T-cell (primary cell): Measurements from ENCODE around the gene SUN5. TPM values are rescaled to one million over a fixed set of nuclear protein-coding genes. Genes with fewer than 3 reads are reported as not detected.

Experiments used
- ATAC-seq, 4 experiments: fragments of 200-7000 bp in 3 of 4; fragments of 150-1000 bp in 1 of 4; cut with Tn5 transposase; replicated peaks in 1 of 4; 1 replicate in 3 of 4; 2 replicates in 1 of 4; pipeline ENCODE4 v1.10.0; 2021; ENCODE audit warnings: moderate library complexity in 3 of 4, mild to moderate bottlenecking in 2 of 4, moderate number of reproducible peaks in 1 of 4
- CTCF ChIA-PET, 2 donors: fragments of 300-600 bp; sonication (Branson Sonifier 250); formaldehyde crosslinking; loops; one replicate each; lab custom pipeline; 2022; ENCODE audit warnings: antibody characterized with exemption in 2 of 2; lab: Charles Lee
- POLR2A ChIA-PET, 2 donors: fragments of 300-600 bp; sonication (Branson Sonifier 250); formaldehyde crosslinking; loops; one replicate each; lab custom pipeline; 2022; ENCODE audit warnings: antibody characterized with exemption in 2 of 2; lab: Charles Lee
- DNase-seq, 35 experiments: peaks; one replicate each; pipeline versions ENCODE4 v3.0.0 to v3.0.0-alpha.2; 2013 to 2023
- H3K27ac ChIP-seq: one replicate; pipeline ENCODE4 v1.5.1; 2013; ENCODE audit warnings: low read length
- H3K27me3 ChIP-seq, 2 experiments: replicated peaks in 1 of 2; 1 replicate in 1 of 2; 2 replicates in 1 of 2; pipeline versions ENCODE4 v1.6.1 to v1.7.0; 2013; ENCODE audit warnings: low read length in 1 of 2, mixed read lengths in 1 of 2; ENCODE audit not compliant: control insufficient read depth in 2 of 2, insufficient read depth in 2 of 2; ENCODE audit errors: extremely low read depth in 1 of 2
- H3K36me3 ChIP-seq, 2 donors: 1 replicate in 1 of 2; 2 replicates in 1 of 2; pipeline versions ENCODE4 v1.6.1 to v1.7.0; 2013; ENCODE audit warnings: low read length in 1 of 2; ENCODE audit not compliant: control insufficient read depth in 2 of 2, insufficient read depth in 1 of 2; ENCODE audit errors: extremely low read depth in 1 of 2
- H3K4me1 ChIP-seq, 2 experiments: 1 replicate in 1 of 2; 2 replicates in 1 of 2; pipeline versions ENCODE4 v1.6.1 to v1.7.0; 2013; ENCODE audit warnings: low read length in 2 of 2, mixed read lengths in 1 of 2; ENCODE audit not compliant: insufficient read depth in 2 of 2, control insufficient read depth in 1 of 2; ENCODE audit errors: extremely low read depth in 1 of 2
- H3K4me3 ChIP-seq, 2 donors: 1 replicate in 1 of 2; 2 replicates in 1 of 2; pipeline versions ENCODE4 v1.5.1 to v1.7.0; 2013; ENCODE audit warnings: mild to moderate bottlenecking in 2 of 2, low read length in 1 of 2, moderate library complexity in 1 of 2; ENCODE audit not compliant: control insufficient read depth in 1 of 2; ENCODE audit errors: extremely low read depth in 1 of 2
- H3K9me3 ChIP-seq: 2 replicates; pipeline ENCODE4 v1.7.0; 2013
- H3K27ac Mint-ChIP-seq, 2 donors: one replicate each; pipeline ENCODE4 v1.8.0; 2020 to 2021; ENCODE audit warnings: mild to moderate bottlenecking in 2 of 2, mixed read lengths in 2 of 2
- H3K27me3 Mint-ChIP-seq, 2 donors: one replicate each; pipeline ENCODE4 v1.8.0; 2021 to 2022; ENCODE audit warnings: mixed read lengths in 2 of 2
- H3K36me3 Mint-ChIP-seq: one replicate; pipeline ENCODE4 v1.8.0; 2021; ENCODE audit warnings: mixed read lengths
- H3K4me1 Mint-ChIP-seq, 3 donors: one replicate each; pipeline ENCODE4 v1.8.0; 2020 to 2022; ENCODE audit warnings: mixed read lengths in 3 of 3, mild to moderate bottlenecking in 1 of 3
- H3K4me3 Mint-ChIP-seq, 3 donors: one replicate each; pipeline ENCODE4 v1.8.0; 2020 to 2022; ENCODE audit warnings: mild to moderate bottlenecking in 3 of 3, mixed read lengths in 3 of 3, moderate library complexity in 3 of 3
- H3K9me3 Mint-ChIP-seq, 3 donors: one replicate each; pipeline ENCODE4 v1.8.0; 2020 to 2022; ENCODE audit warnings: mixed read lengths in 3 of 3
- WGBS: methylation state at CpG from one replicate; pipeline ENCODE4 v1.1.5; 2013; ENCODE audit warnings: missing lambda C conversion rate; ENCODE audit not compliant: insufficient coverage; 5-methylcytosine and 5-hydroxymethylcytosine counted together
- total RNA-seq, 35 experiments: library from RNA in 6 of 35; stranded (reverse) in 6 of 35; fragments of 120-200 nt in 1 of 35; gene quantifications; one replicate each; pipeline versions ENCODE4 v1.2.1 to v1.2.4 and lab custom pipeline; 2013 to 2026

The SUN5 gene
- total RNA-seq, 5 donors from 2014 or later (not counting 1 experiment from before 2014, with no cell fraction given) = not detected

DNA sequence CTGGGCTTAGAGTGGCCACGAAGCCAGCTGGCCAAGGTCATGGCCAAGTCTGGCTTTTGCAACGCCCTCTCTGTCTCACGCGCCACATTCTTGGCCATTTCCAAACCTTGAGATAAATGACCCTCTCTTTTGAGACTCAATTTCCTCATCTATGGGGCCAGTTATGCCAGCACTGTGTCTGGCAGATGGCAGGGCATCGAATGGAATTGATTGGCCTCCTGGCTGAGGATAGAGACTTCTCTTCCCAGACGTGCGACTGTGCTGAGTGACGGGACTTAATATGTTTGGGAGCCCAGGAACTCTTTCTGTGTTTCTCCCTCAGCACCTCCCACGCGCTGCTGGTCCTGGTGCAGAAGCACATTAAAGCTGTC lies 10.9 kb upstream of the SUN5 start:
- POLR2A ChIA-PET = interaction anchor here in 1 of 2 donors (0.7 kb wide), 1 partner anchor 611 kb away, joined by 3 read pairs; no protein-coding TSS in a partner anchor
- peak overlapping the region in 1 of 2 donors; percentile 39 for H3K27ac Mint-ChIP-seq
- Histone ChIP-seq H3K27ac (no peak overlapping the region), H3K27me3 (peaks cover 0 to 8% of the 10 kb centered on the region in 2 experiments), H3K36me3 (no peaks in the 10 kb centered on the region), H3K4me3 (no peak overlapping the region), H3K4me1 (peaks cover 0 to 7% of the 10 kb centered on the region in 2 experiments), H3K9me3 (no peaks in the 10 kb centered on the region)
- no peaks in the 10 kb centered on the region for H3K27me3 Mint-ChIP-seq
- WGBS = 93% methylated on average over 8 of the region's 10 CpGs
- H3K9me3 Mint-ChIP-seq = no peaks in the 10 kb centered on the region
- CTCF ChIA-PET = interaction anchor here in 1 of 2 donors (0.6 kb wide), 1 partner anchor 42 kb away, joined by 4 read pairs; no protein-coding TSS in a partner anchor
- no peaks in the 10 kb centered on the region for H3K36me3 Mint-ChIP-seq
- DNase-seq (no peak), ATAC-seq (no peak)
- H3K4me1 Mint-ChIP-seq = peaks cover 7 to 26% (median 19%) of the 10 kb centered on the region in 3 donors
- no peak overlapping the region for H3K4me3 Mint-ChIP-seq

DNA sequence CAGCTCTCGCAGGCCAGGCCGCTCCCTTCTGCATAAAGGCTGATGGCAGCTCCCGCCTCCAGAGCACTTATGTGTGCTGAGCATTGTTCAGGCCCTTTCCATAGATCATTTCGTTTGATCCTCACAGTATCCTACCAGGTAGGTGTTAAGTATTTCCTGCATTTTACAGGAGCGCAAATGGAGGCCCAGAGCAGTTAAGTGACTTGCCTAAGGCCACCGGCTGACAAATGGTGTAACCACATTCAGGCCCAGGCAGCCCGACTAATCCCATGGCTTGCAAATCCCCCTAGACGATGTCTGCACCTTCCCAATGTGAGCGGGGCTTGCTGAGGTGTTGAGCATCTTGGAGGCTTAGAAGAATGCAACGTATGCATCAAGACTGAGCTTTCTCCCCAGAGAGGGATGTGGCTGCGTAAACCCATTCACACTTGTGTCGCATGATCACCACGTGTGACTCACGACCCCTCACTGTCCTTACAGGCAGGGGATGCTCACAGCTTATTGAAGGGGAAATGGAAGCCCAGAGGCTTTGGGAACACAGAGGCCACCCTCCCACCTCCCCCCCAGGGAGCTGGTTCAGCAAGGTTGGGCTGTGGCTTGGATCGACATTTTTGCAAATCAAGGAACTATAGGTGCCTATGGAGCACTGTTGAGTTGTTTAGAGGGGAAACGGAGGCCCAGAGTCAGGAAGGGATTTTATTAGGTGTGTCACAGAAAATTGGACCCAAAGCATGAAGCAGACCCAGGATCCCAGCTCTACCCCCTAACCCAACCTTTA lies 10.3 kb upstream of the SUN5 start:
- no peaks in the 10 kb centered on the region for H3K27me3 Mint-ChIP-seq
- H3K4me1 ChIP-seq = peaks cover 0 to 7% of the 10 kb centered on the region in 2 experiments
- DNase-seq (no peak), ATAC-seq (no peak)
- H3K4me1 Mint-ChIP-seq = peaks cover 7 to 26% (median 19%) of the 10 kb centered on the region in 3 donors
- H3K9me3 Mint-ChIP-seq = no peaks in the 10 kb centered on the region
- H3K27ac ChIP-seq = no peak overlapping the region
- H3K27me3 ChIP-seq = peaks cover 0 to 8% of the 10 kb centered on the region in 2 experiments
- CTCF ChIA-PET = interaction anchor here in 1 of 2 donors (0.6 kb wide), 1 partner anchor 43 kb away, joined by 4 read pairs; no protein-coding TSS in a partner anchor
- no peaks in the 10 kb centered on the region for H3K36me3 Mint-ChIP-seq
- no peak overlapping the region for H3K27ac Mint-ChIP-seq
- H3K4me3 Mint-ChIP-seq = no peak overlapping the region
- H3K36me3 ChIP-seq = no peaks in the 10 kb centered on the region
- H3K9me3 ChIP-seq = no peaks in the 10 kb centered on the region
- POLR2A ChIA-PET = interaction anchor here in 1 of 2 donors (0.6 kb wide), 1 partner anchor 975 kb away, joined by 5 read pairs; no protein-coding TSS in a partner anchor
- no peak overlapping the region for H3K4me3 ChIP-seq
- WGBS = 84% methylated on average over 8 of the region's 16 CpGs

DNA sequence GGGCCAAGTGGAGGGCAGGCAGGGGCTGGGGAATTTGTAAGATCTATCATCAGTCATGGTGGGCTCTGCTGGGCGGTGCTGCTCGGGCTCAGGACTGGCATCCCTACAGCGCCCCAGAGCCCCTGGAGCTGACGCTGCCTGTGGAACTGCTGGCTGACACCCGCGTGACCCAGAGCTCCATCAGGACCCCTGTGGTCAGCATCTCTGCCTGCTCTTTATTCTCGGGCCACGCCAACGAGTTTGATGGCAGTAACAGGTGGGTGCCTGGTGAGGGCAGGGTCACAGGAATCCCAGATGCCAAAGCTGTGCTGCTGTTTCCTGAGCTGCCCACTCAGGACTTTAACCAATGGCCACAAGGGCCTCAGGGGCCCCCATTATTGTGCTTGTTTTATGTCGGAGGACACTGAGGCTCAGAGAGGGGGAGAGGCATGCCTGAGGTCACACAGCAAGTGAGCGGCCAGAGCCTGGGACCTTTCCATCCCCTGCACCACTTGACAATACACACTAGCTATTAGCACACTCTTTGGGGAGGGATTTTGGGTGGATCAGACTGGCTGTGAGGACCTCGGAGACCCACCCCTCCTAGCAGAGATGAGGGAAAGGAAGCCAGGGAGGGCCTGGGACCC lies 9.6 kb upstream of the SUN5 start:
- no peaks in the 10 kb centered on the region for H3K9me3 ChIP-seq
- H3K4me3 ChIP-seq = no peak overlapping the region
- ATAC-seq = no peak
- Mint-ChIP-seq H3K4me1 (peaks cover 7 to 26% (median 19%) of the 10 kb centered on the region in 3 donors), H3K27ac (no peak overlapping the region), H3K9me3 (no peaks in the 10 kb centered on the region), H3K27me3 (no peaks in the 10 kb centered on the region), H3K4me3 (no peak overlapping the region), H3K36me3 (no peaks in the 10 kb centered on the region)
- no peaks in the 10 kb centered on the region for H3K36me3 ChIP-seq
- WGBS = 83% methylated on average over 9 of the region's 12 CpGs
- H3K27me3 ChIP-seq = peaks cover 0 to 6% of the 10 kb centered on the region in 2 experiments
- ChIA-PET CTCF (no interaction called here), POLR2A (interaction anchor here in 1 of 2 donors (0.6 kb wide), 1 partner anchor 974 kb away, joined by 5 read pairs; no protein-coding TSS in a partner anchor)
- H3K27ac ChIP-seq = no peak overlapping the region
- peaks cover 0 to 7% of the 10 kb centered on the region in 2 experiments for H3K4me1 ChIP-seq
- no peak for DNase-seq

DNA sequence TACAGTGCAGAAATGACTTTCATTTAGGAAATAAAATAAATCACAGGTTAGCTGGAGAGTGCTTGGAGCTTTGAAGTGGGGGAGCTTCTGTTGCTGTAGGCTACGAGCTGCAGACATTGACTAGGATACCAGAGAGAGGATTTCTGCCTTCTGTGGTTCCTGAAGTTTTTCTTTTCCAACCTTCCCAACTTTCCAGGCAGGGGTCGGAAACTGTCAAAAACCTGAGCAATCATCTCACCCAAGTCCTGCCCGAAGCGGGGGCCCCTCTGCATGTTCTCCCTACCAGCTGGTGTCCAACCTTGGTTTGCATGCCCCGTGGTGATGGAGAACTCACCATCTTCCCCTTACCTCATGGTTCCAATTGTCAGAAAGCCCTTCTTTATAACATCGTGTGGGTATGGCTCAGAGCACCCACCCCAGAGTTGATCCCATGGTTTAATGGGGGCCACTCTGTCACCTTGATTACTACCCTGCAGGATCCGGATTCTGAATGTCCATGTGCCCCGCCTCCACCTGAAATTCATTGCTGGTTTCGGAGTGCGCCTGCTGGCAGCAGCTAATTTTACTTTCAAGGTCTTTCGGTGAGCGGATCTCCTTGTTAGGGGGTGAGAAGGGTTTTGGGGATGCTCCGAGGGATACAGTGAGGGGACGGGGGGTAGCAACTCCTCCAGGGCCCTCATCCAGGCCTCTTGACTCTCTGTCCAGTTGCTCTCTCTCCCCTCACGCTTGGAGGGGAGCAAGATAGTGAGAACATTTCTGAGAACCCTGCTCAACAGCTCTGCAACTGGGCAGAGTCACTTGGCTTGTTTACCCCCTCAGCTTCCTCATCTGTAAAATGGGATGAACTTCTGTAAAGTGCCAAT lies 8.3 kb upstream of the SUN5 start:
- Mint-ChIP-seq H3K4me1 (peaks cover 7 to 25% (median 18%) of the 10 kb centered on the region in 3 donors), H3K9me3 (no peaks in the 10 kb centered on the region), H3K36me3 (no peaks in the 10 kb centered on the region), H3K27me3 (no peaks in the 10 kb centered on the region), H3K27ac (no peak overlapping the region), H3K4me3 (no peak overlapping the region)
- WGBS = 87% methylated on average over 6 of the region's 15 CpGs
- DNase-seq = no peak
- H3K4me3 ChIP-seq = no peak overlapping the region
- no peak overlapping the region for H3K27ac ChIP-seq
- ChIA-PET CTCF (no interaction called here), POLR2A (no interaction called here)
- peaks cover 0 to 7% of the 10 kb centered on the region in 2 experiments for H3K4me1 ChIP-seq
- peaks cover 0 to 6% of the 10 kb centered on the region in 2 experiments for H3K27me3 ChIP-seq
- no peaks in the 10 kb centered on the region for H3K36me3 ChIP-seq
- ATAC-seq = no peak
- H3K9me3 ChIP-seq = no peaks in the 10 kb centered on the region

DNA sequence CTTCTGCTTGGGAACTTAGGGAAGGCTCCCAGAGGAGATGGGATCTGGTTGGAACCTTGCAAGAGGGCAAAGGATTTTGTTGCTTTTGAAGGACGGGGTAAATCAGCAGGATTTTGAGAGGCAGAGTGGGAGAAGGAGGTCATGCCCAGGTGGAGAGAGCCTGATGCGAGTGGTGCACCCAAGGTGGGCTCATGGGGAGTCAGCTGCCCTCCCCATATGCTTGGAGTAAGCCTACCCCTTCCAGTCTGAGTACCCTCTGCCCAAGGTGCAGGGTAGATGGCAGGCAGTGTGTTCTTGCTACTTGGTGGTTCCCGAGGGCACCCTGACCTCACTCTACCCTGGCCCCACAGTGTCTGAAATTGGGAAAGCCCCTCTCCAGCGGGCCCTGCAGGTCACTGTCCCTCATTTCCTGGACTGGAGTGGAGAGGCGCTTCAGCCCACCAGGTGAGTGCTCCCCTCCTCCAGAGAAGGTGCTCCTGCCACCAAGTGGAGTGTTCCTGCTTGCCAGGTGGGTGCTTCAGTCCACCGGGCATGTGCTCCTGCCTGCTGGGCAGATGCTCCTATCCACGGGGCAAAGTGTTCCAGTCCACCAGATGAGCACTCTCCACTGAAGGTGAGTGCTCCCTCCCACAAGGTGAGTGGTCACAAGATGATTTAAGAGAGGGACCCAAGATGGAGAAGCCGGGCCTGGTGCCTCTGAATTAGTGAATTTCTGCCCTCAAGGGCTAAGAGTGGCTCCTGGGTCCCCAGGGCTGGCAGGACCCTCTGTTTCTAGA lies 6.6 kb upstream of the SUN5 start:
- POLR2A ChIA-PET = no interaction called here
- no peaks in the 10 kb centered on the region for H3K4me1 ChIP-seq
- Mint-ChIP-seq H3K4me1 (peaks cover 2 to 20% (median 10%) of the 10 kb centered on the region in 3 donors), H3K4me3 (no peak overlapping the region), H3K27ac (no peak overlapping the region), H3K36me3 (no peaks in the 10 kb centered on the region), H3K9me3 (no peaks in the 10 kb centered on the region), H3K27me3 (no peaks in the 10 kb centered on the region)
- no peak overlapping the region for H3K27ac ChIP-seq
- H3K27me3 ChIP-seq = peaks cover 0 to 6% of the 10 kb centered on the region in 2 experiments
- ATAC-seq = no peak
- no peak overlapping the region for H3K4me3 ChIP-seq
- no peak for DNase-seq
- WGBS = 77% methylated on average over 6 of the region's 8 CpGs
- CTCF ChIA-PET = no interaction called here
- H3K36me3 ChIP-seq = no peaks in the 10 kb centered on the region
- no peaks in the 10 kb centered on the region for H3K9me3 ChIP-seq
